K562 (cell line): Measurements from ENCODE around the gene PON3. TPM values are rescaled to one million over a fixed set of nuclear protein-coding genes. Genes with fewer than 3 reads are reported as not detected.

Source experiments
- ATAC-seq: fragments of 200-7000 bp; cut with Tn5 transposase; 3 replicates; pipeline ENCODE4 v1.9.1; 2020; ENCODE audit warnings: moderate library complexity
- BruUV-seq: library from RNA; stranded (reverse); fragments of 400-500 nt; replicated peaks from 2 replicates; lab custom pipeline; 2021; lab: Mats Ljungman, UMichigan
- CTCF ChIA-PET: fragments of 300-600 bp; formaldehyde crosslinking; extraction: SDS; loops from one replicate; lab custom pipeline; 2021; ENCODE audit warnings: low intra/inter-chr PET ratio; lab: Yijun Ruan, JAX
- POLR2A ChIA-PET: fragments of 300-600, 350-650 bp; sonication (Branson Sonifier 250); formaldehyde crosslinking; extraction: SDS; loops from one replicate; lab custom pipeline; 2021; ENCODE audit warnings: antibody characterized with exemption, inconsistent platforms; lab: Yijun Ruan, JAX
- DNase-seq, 4 experiments: peaks; one replicate each; pipeline versions ENCODE4 v3.0.0 to v3.0.0-alpha.2; 2011 to 2018; ENCODE audit warnings: low spot score in 3 of 4, mixed read lengths in 3 of 4; ENCODE audit errors: extremely low read depth in 1 of 4
- FAIRE-seq: peaks from 2 replicates; lab custom pipeline; 2011; peaks lifted over from hg19 to GRCh38; lab: Jason Lieb, UNC
- H2AFZ ChIP-seq: 2 replicates; pipeline ENCODE4 v1.6.0; 2011; ENCODE audit warnings: low read depth, low read length, control low read depth, inconsistent platforms
- H3K27ac ChIP-seq: fragments of 200-600 bp; 3 replicates; pipeline ENCODE4 v1.8.0; 2011; ENCODE audit warnings: low read depth, mild to moderate bottlenecking, control low read depth, inconsistent platforms, low read length, moderate library complexity, mixed read lengths; ENCODE audit errors: extremely low read depth
- H3K27me3 ChIP-seq, 2 experiments: fragments of 300-600 bp in 1 of 2; 2 replicates in 1 of 2; 3 replicates in 1 of 2; pipeline versions ENCODE4 v1.6.0 to v1.8.0; 2011; ENCODE audit warnings: inconsistent platforms in 2 of 2, low read length in 2 of 2, mild to moderate bottlenecking in 1 of 2, mixed read lengths in 1 of 2, moderate library complexity in 1 of 2; ENCODE audit not compliant: control insufficient read depth in 2 of 2, insufficient read depth in 2 of 2
- H3K36me3 ChIP-seq: fragments of 300-600 bp; 3 replicates; pipeline ENCODE4 v1.8.0; 2011; ENCODE audit warnings: mild to moderate bottlenecking, low read length, inconsistent platforms; ENCODE audit not compliant: control insufficient read depth, insufficient read depth
- H3K4me1 ChIP-seq, 2 experiments: fragments of 200-600 bp in 1 of 2; replicated peaks in 1 of 2; 2 replicates in 1 of 2; 3 replicates in 1 of 2; pipeline versions ENCODE4 v1.5.1 to v1.8.0; 2011; ENCODE audit warnings: inconsistent platforms in 2 of 2, low read length in 2 of 2, mild to moderate bottlenecking in 1 of 2, mixed read lengths in 1 of 2, moderate library complexity in 1 of 2; ENCODE audit not compliant: control insufficient read depth in 2 of 2, insufficient read depth in 2 of 2
- H3K4me2 ChIP-seq: 2 replicates; pipeline ENCODE4 v1.6.1; 2011; ENCODE audit warnings: low read length, control low read depth, inconsistent platforms, mixed read lengths; ENCODE audit not compliant: insufficient read depth
- H3K4me3 ChIP-seq: fragments of 200-600 bp; sonication (generic), shearing (Covaris generic); 2 replicates; pipeline ENCODE4 v1.5.1; 2016; ENCODE audit warnings: control low read depth, inconsistent platforms
- H3K79me2 ChIP-seq: fragments of 200-600 bp; 3 replicates; pipeline ENCODE4 v1.8.0; 2011; ENCODE audit warnings: low read length, inconsistent platforms; ENCODE audit not compliant: control insufficient read depth, insufficient read depth
- H3K9ac ChIP-seq, 2 experiments: 2 replicates each; pipeline versions ENCODE4 v1.6.0 to v1.6.1; 2011; ENCODE audit warnings: low read depth in 2 of 2, low read length in 2 of 2, control low read depth in 1 of 2, inconsistent platforms in 1 of 2, mild to moderate bottlenecking in 1 of 2, mixed read lengths in 1 of 2; ENCODE audit not compliant: insufficient read depth in 1 of 2
- H3K9me1 ChIP-seq: one replicate; pipeline ENCODE4 v1.6.0; 2011; ENCODE audit warnings: inconsistent platforms, mild to moderate bottlenecking, low read length, moderate library complexity; ENCODE audit not compliant: control insufficient read depth, insufficient read depth
- H3K9me3 ChIP-seq: replicated peaks from 2 replicates; pipeline ENCODE4 v1.5.1; 2011; ENCODE audit warnings: low read depth, low read length, inconsistent platforms; ENCODE audit not compliant: control insufficient read depth, insufficient read depth
- H4K20me1 ChIP-seq: replicated peaks from 2 replicates; pipeline ENCODE4 v1.6.1; 2011; ENCODE audit warnings: low read length, inconsistent platforms, mixed read lengths; ENCODE audit not compliant: control insufficient read depth, insufficient read depth
- CBFB ChIP-seq: sonication (generic); formaldehyde crosslinking; IDR thresholded peaks from 2 replicates; pipeline ENCODE4 v1.4.0; 2020; ENCODE audit warnings: mild to moderate bottlenecking, missing genetic modification reagents
- EP300 ChIP-seq: IDR thresholded peaks from 2 replicates; pipeline ENCODE4 v1.6.1; 2012; ENCODE audit warnings: low read length, improper control_type of control experiment
- EP400 ChIP-seq: fragments of 450-650 bp; IDR thresholded peaks from 2 replicates; pipeline ENCODE4 v1.6.1; 2017; ENCODE audit warnings: antibody characterized with exemption, mild to moderate bottlenecking, moderate library complexity
- FOS ChIP-seq: IDR thresholded peaks from 3 replicates; pipeline ENCODE4 v1.6.1; 2011; ENCODE audit not compliant: insufficient read length; ENCODE audit errors: extremely low read depth
- KDM1A ChIP-seq, 2 experiments: fragments of 450-650 bp; IDR thresholded peaks; 2 replicates each; pipeline ENCODE4 v1.6.1; 2016; ENCODE audit warnings: mild to moderate bottlenecking in 2 of 2
- KDM2B ChIP-seq: fragments of 250-450 bp; sonication (Bioruptor Pico); IDR thresholded peaks from 2 replicates; pipeline ENCODE4 v1.8.0; 2021; ENCODE audit warnings: mild to moderate bottlenecking, moderate library complexity
- MBD2 ChIP-seq: sonication (generic); IDR thresholded peaks from 2 replicates; pipeline ENCODE4 v1.6.1; 2016; ENCODE audit warnings: low read depth, borderline replicate concordance
- MCM7 ChIP-seq, 2 experiments: fragments of 450-650 bp; IDR thresholded peaks; 2 replicates each; pipeline ENCODE4 v1.6.1; 2016 to 2018
- SMAD1 ChIP-seq: fragments of 150-350 bp; IDR thresholded peaks from 2 replicates; pipeline ENCODE4 v1.6.1; 2014; ENCODE audit warnings: low read length, low read depth; ENCODE audit not compliant: partially characterized antibody
- SNIP1 ChIP-seq: fragments of 450-650 bp; IDR thresholded peaks from 2 replicates; pipeline ENCODE4 v1.7.1; 2017; ENCODE audit warnings: low read depth, mild to moderate bottlenecking
- SPI1 ChIP-seq: IDR thresholded peaks from 2 replicates; pipeline ENCODE4 v1.6.1; 2011; ENCODE audit warnings: low read depth, low read length, control low read depth, borderline replicate concordance
- TCF7 ChIP-seq: sonication (generic); IDR thresholded peaks from 2 replicates; pipeline ENCODE4 v1.6.1; 2016; ENCODE audit warnings: antibody characterized with exemption, borderline replicate concordance
- THRAP3 ChIP-seq: fragments of 450-650 bp; IDR thresholded peaks from 2 replicates; pipeline ENCODE4 v1.6.1; 2016; ENCODE audit warnings: mild to moderate bottlenecking, inconsistent platforms, borderline replicate concordance
- YBX1 ChIP-seq: fragments of 450-650 bp; IDR thresholded peaks from 2 replicates; pipeline ENCODE4 v1.7.1; 2016; ENCODE audit warnings: mild to moderate bottlenecking
- ZNF133 ChIP-seq: fragments of 250-450 bp; sonication (Bioruptor Pico); IDR thresholded peaks from 2 replicates; pipeline ENCODE4 v1.4.0; 2020; ENCODE audit warnings: mild to moderate bottlenecking
- ZNF146 ChIP-seq: IDR thresholded peaks from one replicate; pipeline ENCODE4 v1.6.1; 2018; ENCODE audit warnings: missing compliant biosample characterization; ENCODE audit not compliant: unreplicated experiment
- WGBS: fragments of 100-300 bp; shearing (Covaris generic); methylation state at CpG from one replicate; pipeline ENCODE4 v1.1.6; 2016; ENCODE audit warnings: low coverage, mixed read lengths; ENCODE audit not compliant: insufficient coverage; ENCODE audit errors: missing lambda C conversion rate; 5-methylcytosine and 5-hydroxymethylcytosine counted together
- in situ Hi-C: fragments of 300-500 bp; cut with MboI; formaldehyde crosslinking; loops from 4 replicates; pipeline ENCODE4 v1.15.0; 2018; ENCODE audit warnings: inconsistent platforms, mixed read lengths
- intact Hi-C: fragments of 100-400 bp; cut with micrococcal nuclease; formaldehyde crosslinking; loops from 2 replicates; pipeline ENCODE4 v1.14.2; 2022
- polyA plus RNA-seq, 8 experiments: library from polyadenylated mRNA; depleted of rRNA in 4 of 8; stranded (reverse) in 5 of 8; unstranded in 3 of 8; fragments of >200 nt; fragmentation: Nextera tagmentation in 2 of 8; fragmentation: Illumina TruSeq in 1 of 8; extraction: Ambion mirVana in 2 of 8; extraction: Trizol in 1 of 8; gene quantifications; 2 replicates each; pipeline versions ENCODE4 v1.2.1 to v1.2.3, GENCODE V29; 2011 to 2014; ENCODE audit warnings: inconsistent platforms in 1 of 8, missing spikeins in 1 of 8
- total RNA-seq, 7 experiments: library from RNA; depleted of rRNA in 6 of 7; stranded (reverse); fragments of >200 nt in 6 of 7; fragmentation: Illumina TruSeq in 2 of 7; extraction: Trizol in 2 of 7; gene quantifications; 2 replicates each; pipeline versions ENCODE4 v1.2.1 to v1.2.3, GENCODE V29; 2011 to 2021; ENCODE audit warnings: low replicate concordance in 1 of 7
- TF ChIP-seq, protein P1 (sequence below): IDR thresholded peaks from 2 replicates; pipeline ENCODE4 v1.6.1; 2016; ENCODE audit warnings: missing genetic modification characterization, missing compliant biosample characterization
- TF ChIP-seq, protein P2 (sequence below): sonication (generic); formaldehyde crosslinking; IDR thresholded peaks from 2 replicates; pipeline ENCODE4 v1.8.1; 2023; ENCODE audit warnings: mild to moderate bottlenecking, missing genetic modification reagents

The PON3 gene
- total and polyA plus RNA-seq, 9 of the 15 experiments (the other 6 are each of a cell fraction or from before 2014, with no cell fraction given): 0.15 to 0.38 (median 0.18) TPM; not detected in 6

DNA sequence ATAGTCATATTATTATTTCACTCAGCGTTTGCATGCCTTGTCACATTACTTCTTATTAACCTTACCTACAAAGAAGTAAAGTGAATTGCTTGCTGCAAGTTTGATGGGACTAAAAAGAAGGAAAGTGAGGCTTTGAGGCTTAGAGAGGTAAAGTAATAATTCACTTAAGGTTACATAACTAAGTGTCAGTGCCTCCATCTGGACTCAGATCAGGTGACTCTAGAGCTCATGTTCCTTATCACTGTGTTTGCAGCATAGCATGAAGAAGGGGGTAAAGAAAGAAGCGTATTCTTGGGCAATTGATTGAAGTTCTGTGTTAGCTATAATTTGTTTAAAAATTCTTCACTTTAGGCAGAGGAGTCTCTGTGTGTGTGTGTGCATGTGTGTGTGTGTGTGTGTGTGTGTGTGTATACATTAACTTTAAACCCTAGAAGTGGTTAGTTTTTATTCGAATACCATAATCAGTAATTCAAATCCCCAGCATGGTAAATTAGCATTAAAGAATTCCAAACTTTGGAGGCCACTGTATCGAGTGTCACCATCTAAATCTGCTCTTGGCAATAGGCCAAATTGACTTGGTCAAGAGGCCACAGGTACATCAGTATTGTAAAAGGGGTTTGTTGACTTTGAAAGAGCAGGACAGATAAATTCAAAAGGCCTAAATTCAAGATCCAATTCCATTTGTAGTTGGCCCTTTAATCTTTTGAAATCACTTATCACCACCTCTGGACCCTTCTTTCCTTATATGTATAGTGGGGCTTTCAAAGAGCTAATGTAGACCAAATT is 2.2 kb upstream of the PON3 start (continued):
- no peak for TF ChIP-seq EP300

DNA sequence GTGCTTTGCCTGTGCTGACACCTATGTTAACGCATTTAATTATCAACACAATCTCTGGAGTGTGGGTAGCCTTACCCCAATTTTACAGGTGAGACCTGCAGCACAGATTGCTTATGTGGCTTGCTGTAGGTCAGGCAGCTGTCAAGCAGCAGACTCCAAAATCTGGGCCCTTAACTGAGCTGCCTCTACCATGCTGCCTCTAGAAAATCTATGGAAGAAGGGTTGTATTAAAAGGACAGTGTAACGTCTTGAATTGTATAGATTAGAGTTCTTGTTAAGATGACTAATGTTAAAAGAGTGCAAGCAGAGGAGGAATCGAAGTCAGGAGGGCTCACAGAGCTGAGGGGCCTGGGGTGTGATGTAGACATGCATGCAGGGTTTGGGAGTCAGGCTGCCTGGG is 1.2 kb upstream of the PON3 start:
- TF ChIP-seq EP400 (no peak), CBFB (CRISPR knock-in tag) (no peak), MCM7 (IDR thresholded peaks at IDR 0.05) (no peak), ZNF133 (no peak), TCF7 (no peak), MBD2 (no peak), SNIP1 (no peak), YBX1 (no peak), SMAD1 (no peak), FOS (no peak), SPI1 (no peak), ZNF146 (CRISPR knock-in tag) (no peak), KDM2B (CRISPR knock-in tag) (no peak), THRAP3 (no peak), KDM1A (IDR thresholded peaks at IDR 0.05) (no peak)
- TF ChIP-seq, protein P1, sequence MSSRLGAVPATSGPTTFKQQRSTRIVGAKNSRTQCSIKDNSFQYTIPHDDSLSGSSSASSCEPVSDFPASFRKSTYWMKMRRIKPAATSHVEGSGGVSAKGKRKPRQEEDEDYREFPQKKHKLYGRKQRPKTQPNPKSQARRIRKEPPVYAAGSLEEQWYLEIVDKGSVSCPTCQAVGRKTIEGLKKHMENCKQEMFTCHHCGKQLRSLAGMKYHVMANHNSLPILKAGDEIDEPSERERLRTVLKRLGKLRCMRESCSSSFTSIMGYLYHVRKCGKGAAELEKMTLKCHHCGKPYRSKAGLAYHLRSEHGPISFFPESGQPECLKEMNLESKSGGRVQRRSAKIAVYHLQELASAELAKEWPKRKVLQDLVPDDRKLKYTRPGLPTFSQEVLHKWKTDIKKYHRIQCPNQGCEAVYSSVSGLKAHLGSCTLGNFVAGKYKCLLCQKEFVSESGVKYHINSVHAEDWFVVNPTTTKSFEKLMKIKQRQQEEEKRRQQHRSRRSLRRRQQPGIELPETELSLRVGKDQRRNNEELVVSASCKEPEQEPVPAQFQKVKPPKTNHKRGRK: no peak
- TF ChIP-seq, protein P2, sequence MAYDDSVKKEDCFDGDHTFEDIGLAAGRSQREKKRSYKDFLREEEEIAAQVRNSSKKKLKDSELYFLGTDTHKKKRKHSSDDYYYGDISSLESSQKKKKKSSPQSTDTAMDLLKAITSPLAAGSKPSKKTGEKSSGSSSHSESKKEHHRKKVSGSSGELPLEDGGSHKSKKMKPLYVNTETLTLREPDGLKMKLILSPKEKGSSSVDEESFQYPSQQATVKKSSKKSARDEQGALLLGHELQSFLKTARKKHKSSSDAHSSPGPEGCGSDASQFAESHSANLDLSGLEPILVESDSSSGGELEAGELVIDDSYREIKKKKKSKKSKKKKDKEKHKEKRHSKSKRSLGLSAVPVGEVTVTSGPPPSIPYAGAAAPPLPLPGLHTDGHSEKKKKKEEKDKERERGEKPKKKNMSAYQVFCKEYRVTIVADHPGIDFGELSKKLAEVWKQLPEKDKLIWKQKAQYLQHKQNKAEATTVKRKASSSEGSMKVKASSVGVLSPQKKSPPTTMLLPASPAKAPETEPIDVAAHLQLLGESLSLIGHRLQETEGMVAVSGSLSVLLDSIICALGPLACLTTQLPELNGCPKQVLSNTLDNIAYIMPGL (CRISPR knock-in tag): no peak
- no peak overlapping the region for H3K4me2 ChIP-seq
- H3K36me3 ChIP-seq: no peaks in the 10 kb centered on the region
- 8% methylated on average over 3 of the region's 3 CpGs for WGBS
- intact Hi-C loops: loop anchor here (2.0 kb wide), 1 partner anchor 79 kb away; no protein-coding TSS in a partner anchor
- H3K79me2 ChIP-seq: no peaks in the 10 kb centered on the region
- in situ Hi-C loops: no loop called here
- FAIRE-seq (no peak), DNase-seq (no peak), ATAC-seq (no peak)
- H3K27me3 ChIP-seq: peaks cover 11 to 22% of the 10 kb centered on the region in 2 experiments; a peak in 4 of 5 replicates
- no peak overlapping the region for H3K4me3 ChIP-seq
- no peak overlapping the region for H3K27ac ChIP-seq
- no peaks in the 10 kb centered on the region for H3K9me1 ChIP-seq
- H3K9ac ChIP-seq: no peak overlapping the region
- ChIA-PET POLR2A (no interaction called here), CTCF (no interaction called here)
- BruUV-seq: no TSS peak
- H2AFZ ChIP-seq: no peak overlapping the region
- H3K9me3 ChIP-seq: no peaks in the 10 kb centered on the region
- peaks cover 0 to 8% of the 10 kb centered on the region in 2 experiments; a peak in 3 of 5 replicates for H3K4me1 ChIP-seq
- no peaks in the 10 kb centered on the region for H4K20me1 ChIP-seq
